GM12892 (cell line): ENCODE measurements around the gene VSTM2B.

ENCODE experiments used
- POLR2A ChIP-seq: IDR thresholded peaks from 2 replicates; pipeline ENCODE4 v1.6.1; 2011; ENCODE audit warnings: low read depth, low read length, control low read depth
- POLR2AphosphoS5 ChIP-seq: IDR thresholded peaks from 2 replicates; pipeline ENCODE4 v1.6.1; 2011; ENCODE audit warnings: low read depth, low read length, control low read depth
- TAF1 ChIP-seq: IDR thresholded peaks from 2 replicates; pipeline ENCODE4 v1.6.1; 2011; ENCODE audit warnings: low read depth, mild to moderate bottlenecking, control low read depth, low read length, borderline replicate concordance

GRCh38 chr19:29491491-29491890 lies 34.3 kb upstream of the VSTM2B start:
- TF ChIP-seq POLR2A (no peak), POLR2AphosphoS5 (no peak), TAF1 (no peak)
